ENCODE measurements around the gene TAPT1.

DNA sequence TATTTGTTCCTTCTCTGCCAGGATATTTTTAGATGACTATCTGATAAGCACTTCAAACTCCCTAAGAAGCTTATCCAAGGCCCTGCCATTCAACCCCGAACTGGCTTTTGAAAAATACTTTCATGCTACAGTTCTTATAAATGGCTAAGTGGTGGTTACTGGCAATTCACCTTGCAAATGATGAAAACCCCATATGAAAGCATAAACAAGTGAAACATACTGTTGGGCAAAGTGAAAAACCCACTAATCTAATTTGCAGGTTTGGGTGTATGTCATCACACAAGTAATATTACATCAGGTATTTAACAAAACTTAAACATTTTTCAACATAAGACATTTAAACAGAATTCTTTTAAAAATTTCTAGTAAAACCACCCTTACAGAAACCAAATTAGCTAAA lies 31.1 kb downstream of the TAPT1 start:
- TF ChIP-seq, protein P1, sequence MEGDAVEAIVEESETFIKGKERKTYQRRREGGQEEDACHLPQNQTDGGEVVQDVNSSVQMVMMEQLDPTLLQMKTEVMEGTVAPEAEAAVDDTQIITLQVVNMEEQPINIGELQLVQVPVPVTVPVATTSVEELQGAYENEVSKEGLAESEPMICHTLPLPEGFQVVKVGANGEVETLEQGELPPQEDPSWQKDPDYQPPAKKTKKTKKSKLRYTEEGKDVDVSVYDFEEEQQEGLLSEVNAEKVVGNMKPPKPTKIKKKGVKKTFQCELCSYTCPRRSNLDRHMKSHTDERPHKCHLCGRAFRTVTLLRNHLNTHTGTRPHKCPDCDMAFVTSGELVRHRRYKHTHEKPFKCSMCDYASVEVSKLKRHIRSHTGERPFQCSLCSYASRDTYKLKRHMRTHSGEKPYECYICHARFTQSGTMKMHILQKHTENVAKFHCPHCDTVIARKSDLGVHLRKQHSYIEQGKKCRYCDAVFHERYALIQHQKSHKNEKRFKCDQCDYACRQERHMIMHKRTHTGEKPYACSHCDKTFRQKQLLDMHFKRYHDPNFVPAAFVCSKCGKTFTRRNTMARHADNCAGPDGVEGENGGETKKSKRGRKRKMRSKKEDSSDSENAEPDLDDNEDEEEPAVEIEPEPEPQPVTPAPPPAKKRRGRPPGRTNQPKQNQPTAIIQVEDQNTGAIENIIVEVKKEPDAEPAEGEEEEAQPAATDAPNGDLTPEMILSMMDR (IDR thresholded peaks at IDR 0.05; ENCODE audit: low read length), result no peak
- TF ChIP-seq EZH2 (IDR thresholded peaks at IDR 0.05; ENCODE audit: borderline replicate concordance, low read length), result no peak

All from OCI-LY1 (cell line).